ENCODE data around the gene COX18. TPM values are rescaled to one million over a fixed set of nuclear protein-coding genes. Genes with fewer than 3 reads are reported as not detected.

The COX18 gene
- total and polyA plus RNA-seq, 2 experiments from 2014 or later, result 9.6 to 44.7 TPM

DNA sequence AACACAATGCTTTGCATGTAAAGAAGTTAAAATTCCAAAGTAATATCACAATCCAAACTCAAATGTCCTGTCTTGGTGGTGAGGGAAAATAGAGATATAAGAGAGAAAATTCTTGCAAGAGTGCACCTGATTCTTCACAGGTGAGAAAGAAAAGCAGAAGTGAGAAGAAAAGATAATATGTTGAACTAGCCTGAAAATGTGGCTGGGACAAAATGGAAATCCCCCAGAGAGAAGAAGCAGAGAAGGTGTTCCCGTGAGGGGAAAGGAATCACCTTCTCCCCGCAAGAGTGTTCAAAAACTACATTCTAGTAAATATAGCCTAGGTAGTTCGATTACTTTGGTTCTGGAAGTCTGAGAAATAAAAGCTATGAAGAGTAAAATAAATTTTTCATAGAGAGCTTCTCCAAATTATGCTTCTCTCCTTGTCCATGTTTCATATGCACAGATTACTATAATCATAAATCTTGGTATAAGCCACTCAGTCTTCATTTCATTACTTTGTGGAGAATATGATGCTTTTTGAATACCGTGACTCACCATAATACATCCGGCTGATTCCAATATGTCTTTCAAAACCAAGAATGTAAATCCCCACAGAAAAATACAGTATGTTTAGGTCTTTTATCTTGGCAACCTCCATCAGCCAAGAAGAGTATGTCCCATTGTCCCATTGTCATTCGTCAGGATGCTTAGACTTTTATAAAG is 63.1 kb downstream of the COX18 start:
- Histone ChIP-seq H3K36me3 (ENCODE audit: insufficient read depth) (no peaks in the 10 kb centered on the region), H2AFZ (no peak overlapping the region), H4K20me1 (replicated peaks; ENCODE audit: insufficient read depth) (no peaks in the 10 kb centered on the region), H3K4me2 (no peak overlapping the region), H3K4me1 (ENCODE audit: insufficient read depth) (no peaks in the 10 kb centered on the region), H3K9me2 (ENCODE audit: insufficient read depth) (peaks cover 13% of the 10 kb centered on the region; the same call in 1 of the 2 replicates), H3K27me3 (ENCODE audit: insufficient read depth) (no peaks in the 10 kb centered on the region), H3F3A (replicated peaks; ENCODE audit: low read depth) (no peaks in the 10 kb centered on the region), H3K4me3 (no peak overlapping the region), H3K27ac (ENCODE audit: low read depth) (no peak overlapping the region), H3K79me2 (replicated peaks; ENCODE audit: insufficient read depth) (no peaks in the 10 kb centered on the region)
- Mint-ChIP-seq H3K27me3 (ENCODE audit: insufficient read depth, low read depth, poor library complexity) (no peaks in the 10 kb centered on the region), H3K36me3 (ENCODE audit: low read depth) (no peaks in the 10 kb centered on the region), H3K4me3 (no peak overlapping the region), H3K27ac (no peak overlapping the region), H3K9me3 (peaks cover 4% of the 10 kb centered on the region; the same call in 2 of the 3 replicates), H3K4me1 (peaks cover 4% of the 10 kb centered on the region; the same call in 1 of the 3 replicates)
- ATAC-seq (no peak), DNase-seq (ENCODE audit: low spot score) (no peak)
- TF ChIP-seq JUNB (IDR thresholded peaks at IDR 0.05; ENCODE audit: unreplicated experiment), result no peak
- no peak for TF ChIP-seq STAT1 (IDR thresholded peaks at IDR 0.05; ENCODE audit: unreplicated experiment)
- TF ChIP-seq POLR2AphosphoS5 (IDR thresholded peaks at IDR 0.05; ENCODE audit: low read depth), result no peak
- TF ChIP-seq ZNF114 (CRISPR knock-in tag; IDR thresholded peaks at IDR 0.05), result no peak
- TF ChIP-seq REST (IDR thresholded peaks at IDR 0.05; ENCODE audit: unreplicated experiment), result no peak
- TF ChIP-seq, protein P1, sequence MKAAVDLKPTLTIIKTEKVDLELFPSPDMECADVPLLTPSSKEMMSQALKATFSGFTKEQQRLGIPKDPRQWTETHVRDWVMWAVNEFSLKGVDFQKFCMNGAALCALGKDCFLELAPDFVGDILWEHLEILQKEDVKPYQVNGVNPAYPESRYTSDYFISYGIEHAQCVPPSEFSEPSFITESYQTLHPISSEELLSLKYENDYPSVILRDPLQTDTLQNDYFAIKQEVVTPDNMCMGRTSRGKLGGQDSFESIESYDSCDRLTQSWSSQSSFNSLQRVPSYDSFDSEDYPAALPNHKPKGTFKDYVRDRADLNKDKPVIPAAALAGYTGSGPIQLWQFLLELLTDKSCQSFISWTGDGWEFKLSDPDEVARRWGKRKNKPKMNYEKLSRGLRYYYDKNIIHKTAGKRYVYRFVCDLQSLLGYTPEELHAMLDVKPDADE (IDR thresholded peaks at IDR 0.05), result no peak
- TF ChIP-seq CTCF (conservative IDR thresholded peaks at IDR 0.05; ENCODE audit: low read depth in 2 of 2), result no peak
- no peak for TF ChIP-seq EZH2 (IDR thresholded peaks at IDR 0.05; ENCODE audit: low read depth, unreplicated experiment)
- no peak for TF ChIP-seq ZNF331 (CRISPR knock-in tag; IDR thresholded peaks at IDR 0.05; ENCODE audit: low read depth)
- TF ChIP-seq CREB1 (CRISPR knock-in tag; IDR thresholded peaks at IDR 0.05; ENCODE audit: low read depth), result no peak
- TF ChIP-seq NANOG (IDR thresholded peaks at IDR 0.05; ENCODE audit: borderline replicate concordance), result no peak
- no peak for TF ChIP-seq EZH2phosphoT487 (IDR thresholded peaks at IDR 0.05; ENCODE audit: unreplicated experiment)
- no peak for TF ChIP-seq ZNF462 (CRISPR knock-in tag; IDR thresholded peaks at IDR 0.05)
